ENCODE results near the gene ISYNA1. TPM values are rescaled to one million over a fixed set of nuclear protein-coding genes. Genes with fewer than 3 reads are reported as not detected.

The ISYNA1 gene
- total RNA-seq, 1 donor from 2014 or later, result 81.7 TPM

DNA sequence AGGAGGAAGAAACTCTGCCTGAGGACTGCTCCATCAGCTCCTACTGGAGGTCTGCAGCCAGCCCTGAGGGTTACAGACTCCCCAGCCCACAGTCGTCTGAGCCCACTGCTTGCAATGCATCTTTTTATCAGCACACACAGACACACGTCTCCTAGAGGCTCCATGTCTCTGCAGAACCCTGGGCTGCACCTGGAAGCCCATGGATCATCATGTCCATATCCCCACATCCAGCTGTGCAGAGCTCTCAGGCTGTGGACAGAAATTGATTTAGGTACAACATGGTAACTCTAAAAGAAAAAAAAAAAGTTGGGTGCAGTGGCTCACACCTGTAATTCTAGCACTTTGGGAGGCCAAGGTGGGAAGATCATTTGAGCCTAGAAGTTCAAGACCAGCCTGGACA is 32.9 kb upstream of the ISYNA1 start:
- no peaks in the 10 kb centered on the region for H3K9me3 ChIP-seq (ENCODE audit: low read depth)
- H3K36me3 Mint-ChIP-seq, result no peaks in the 10 kb centered on the region
- no peak overlapping the region for H3K27ac Mint-ChIP-seq
- TF ChIP-seq, protein P1, sequence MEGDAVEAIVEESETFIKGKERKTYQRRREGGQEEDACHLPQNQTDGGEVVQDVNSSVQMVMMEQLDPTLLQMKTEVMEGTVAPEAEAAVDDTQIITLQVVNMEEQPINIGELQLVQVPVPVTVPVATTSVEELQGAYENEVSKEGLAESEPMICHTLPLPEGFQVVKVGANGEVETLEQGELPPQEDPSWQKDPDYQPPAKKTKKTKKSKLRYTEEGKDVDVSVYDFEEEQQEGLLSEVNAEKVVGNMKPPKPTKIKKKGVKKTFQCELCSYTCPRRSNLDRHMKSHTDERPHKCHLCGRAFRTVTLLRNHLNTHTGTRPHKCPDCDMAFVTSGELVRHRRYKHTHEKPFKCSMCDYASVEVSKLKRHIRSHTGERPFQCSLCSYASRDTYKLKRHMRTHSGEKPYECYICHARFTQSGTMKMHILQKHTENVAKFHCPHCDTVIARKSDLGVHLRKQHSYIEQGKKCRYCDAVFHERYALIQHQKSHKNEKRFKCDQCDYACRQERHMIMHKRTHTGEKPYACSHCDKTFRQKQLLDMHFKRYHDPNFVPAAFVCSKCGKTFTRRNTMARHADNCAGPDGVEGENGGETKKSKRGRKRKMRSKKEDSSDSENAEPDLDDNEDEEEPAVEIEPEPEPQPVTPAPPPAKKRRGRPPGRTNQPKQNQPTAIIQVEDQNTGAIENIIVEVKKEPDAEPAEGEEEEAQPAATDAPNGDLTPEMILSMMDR (IDR thresholded peaks at IDR 0.05), result no peak
- no peak for TF ChIP-seq EZH2 (IDR thresholded peaks at IDR 0.05)
- no peak for TF ChIP-seq EZH2phosphoT487 (IDR thresholded peaks at IDR 0.05)
- H3F3A ChIP-seq (ENCODE audit: low read depth), result no peaks in the 10 kb centered on the region
- no peak overlapping the region for H3K4me2 ChIP-seq
- no peaks in the 10 kb centered on the region for H3K9me3 Mint-ChIP-seq
- no peaks in the 10 kb centered on the region for H3K27me3 ChIP-seq
- H3K9ac ChIP-seq, result no peak overlapping the region
- no peak overlapping the region for H3K27ac ChIP-seq
- H3K4me3 ChIP-seq, result no peak overlapping the region
- H2AFZ ChIP-seq (replicated peaks), result no peak overlapping the region
- no peak overlapping the region for H3K4me3 Mint-ChIP-seq
- peaks cover 62% of the 10 kb centered on the region for H4K20me1 ChIP-seq (ENCODE audit: low read depth)
- H3K4me1 ChIP-seq, result no peaks in the 10 kb centered on the region
- H3K36me3 ChIP-seq, result no peaks in the 10 kb centered on the region
- H3K4me1 Mint-ChIP-seq, result peaks cover 9% of the 10 kb centered on the region
- DNase-seq (ENCODE audit: low spot score), result no peak
- H3K27me3 Mint-ChIP-seq (ENCODE audit: insufficient read depth, low read depth), result no peaks in the 10 kb centered on the region
- H3K79me2 ChIP-seq (ENCODE audit: low read depth), result peaks cover 12% of the 10 kb centered on the region

DNA sequence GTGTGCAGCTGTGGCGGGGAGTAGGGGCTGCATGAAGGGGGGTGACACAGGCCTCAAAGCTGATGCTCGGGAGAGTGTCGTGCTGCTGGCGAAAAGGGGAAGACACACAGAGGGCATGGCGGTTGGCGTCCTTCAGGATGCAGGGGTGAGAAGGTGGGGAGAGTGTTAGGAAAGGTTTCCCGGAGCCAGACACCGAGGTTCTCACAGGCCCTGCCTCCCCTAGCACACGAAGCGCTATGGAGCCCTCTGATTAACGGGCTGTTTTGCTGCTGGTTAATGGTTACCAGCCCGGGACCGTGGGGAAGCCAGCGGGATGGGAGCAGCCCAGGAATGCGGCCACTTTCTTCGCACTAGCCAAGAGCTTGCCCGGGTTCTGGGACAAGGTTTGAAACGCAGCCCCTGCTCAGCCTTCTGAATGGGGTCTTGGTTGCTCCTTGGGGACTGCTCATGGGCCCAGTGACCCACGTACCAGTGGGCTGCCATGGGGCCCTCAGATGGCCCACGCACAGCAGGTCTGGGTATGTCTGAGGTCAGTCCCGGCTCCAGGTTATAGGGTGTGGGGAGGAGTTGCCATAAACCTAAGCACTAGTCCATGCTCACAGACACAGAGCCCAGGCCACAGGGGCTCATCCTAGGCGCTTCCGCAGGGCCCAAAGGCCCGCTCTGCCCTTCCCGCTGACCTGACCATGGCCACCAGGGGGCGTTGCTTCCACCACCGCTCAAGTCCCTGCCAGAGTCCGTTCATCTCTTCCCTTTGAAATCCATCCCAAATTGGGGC is 31.3 kb upstream of the ISYNA1 start:
- Mint-ChIP-seq H3K27me3 (ENCODE audit: insufficient read depth, low read depth) (no peaks in the 10 kb centered on the region), H3K27ac (no peak overlapping the region), H3K9me3 (no peaks in the 10 kb centered on the region), H3K4me3 (no peak overlapping the region), H3K36me3 (peaks cover 1% of the 10 kb centered on the region), H3K4me1 (peaks cover 6% of the 10 kb centered on the region)
- Histone ChIP-seq H3K27ac (no peak overlapping the region), H3K36me3 (no peaks in the 10 kb centered on the region), H4K20me1 (ENCODE audit: low read depth) (peaks cover 49% of the 10 kb centered on the region), H3K9ac (no peak overlapping the region), H3K27me3 (no peaks in the 10 kb centered on the region), H3K4me1 (no peaks in the 10 kb centered on the region), H3K4me2 (no peak overlapping the region), H3K4me3 (no peak overlapping the region), H3K79me2 (ENCODE audit: low read depth) (peaks cover 3% of the 10 kb centered on the region), H2AFZ (replicated peaks) (no peak overlapping the region), H3F3A (ENCODE audit: low read depth) (no peaks in the 10 kb centered on the region), H3K9me3 (ENCODE audit: low read depth) (no peaks in the 10 kb centered on the region)
- TF ChIP-seq EZH2 (IDR thresholded peaks at IDR 0.05), result no peak
- TF ChIP-seq, protein P1 (IDR thresholded peaks at IDR 0.05), result peak; percentile 80
- peak; percentile 82 for DNase-seq (ENCODE audit: low spot score)

DNA sequence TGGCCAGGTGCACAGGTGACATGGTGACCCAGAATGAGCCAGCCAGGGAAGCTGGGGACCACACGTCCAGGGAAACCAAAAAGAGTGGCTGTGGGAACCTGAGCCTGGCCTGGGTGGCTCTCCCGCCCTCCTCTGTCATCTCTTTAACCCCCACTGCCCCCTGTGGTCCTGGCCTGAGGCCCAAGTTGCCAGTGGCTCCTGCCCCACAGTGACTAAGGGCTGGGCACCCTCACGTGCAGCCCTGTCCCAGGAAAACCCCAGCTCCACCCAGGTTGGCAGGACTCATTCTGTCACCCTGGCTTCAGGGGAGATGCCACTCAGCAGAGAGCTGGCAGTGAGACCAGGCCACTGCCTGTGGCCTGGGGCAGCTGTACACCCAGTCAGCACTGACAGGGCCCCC is 30.6 kb upstream of the ISYNA1 start:
- Histone ChIP-seq H3K27me3 (no peaks in the 10 kb centered on the region), H3K79me2 (ENCODE audit: low read depth) (peaks cover 3% of the 10 kb centered on the region), H3K4me3 (no peak overlapping the region), H4K20me1 (ENCODE audit: low read depth) (peaks cover 43% of the 10 kb centered on the region), H2AFZ (replicated peaks) (no peak overlapping the region), H3K36me3 (no peaks in the 10 kb centered on the region), H3K9ac (no peak overlapping the region), H3K4me1 (no peaks in the 10 kb centered on the region), H3K27ac (no peak overlapping the region), H3F3A (ENCODE audit: low read depth) (no peaks in the 10 kb centered on the region), H3K4me2 (no peak overlapping the region), H3K9me3 (ENCODE audit: low read depth) (no peaks in the 10 kb centered on the region)
- TF ChIP-seq, protein P1 (IDR thresholded peaks at IDR 0.05), result no peak
- TF ChIP-seq EZH2phosphoT487 (IDR thresholded peaks at IDR 0.05), result no peak
- TF ChIP-seq EZH2 (IDR thresholded peaks at IDR 0.05), result no peak
- no peak for DNase-seq (ENCODE audit: low spot score)
- Mint-ChIP-seq H3K4me1 (peaks cover 7% of the 10 kb centered on the region), H3K4me3 (no peak overlapping the region), H3K27ac (no peak overlapping the region), H3K27me3 (ENCODE audit: insufficient read depth, low read depth) (no peaks in the 10 kb centered on the region), H3K36me3 (peaks cover 2% of the 10 kb centered on the region), H3K9me3 (no peaks in the 10 kb centered on the region)
